NOMO-1 treated with dmso at 0.1 percent for 144 hours (cell line): ENCODE data around the gene HES7.
"Not testable (repeated sequence)": the region's sequence is repeated elsewhere in the genome, so short reads cannot be mapped to it uniquely, and the experiment has no call there.

Source experiments
- DNase-seq: peaks from one replicate; lab custom pipeline; 2025; ENCODE audit not compliant: unreplicated experiment; lab: John Stamatoyannopoulos, UW

Gene HES7

GRCh38 chr17:8123695-8124349 lies at the start of gene HES7:
Gene HES7, minus strand, starts transcription at chr17:8124106. Its CDS starts 22 bp downstream, at chr17:8124084.
- no peak for DNase-seq

- peak; percentile 86 for DNase-seq
Measured at GRCh38 chr17:8173056-8173870, 49.4 kb upstream of the HES7 start.

DNA sequence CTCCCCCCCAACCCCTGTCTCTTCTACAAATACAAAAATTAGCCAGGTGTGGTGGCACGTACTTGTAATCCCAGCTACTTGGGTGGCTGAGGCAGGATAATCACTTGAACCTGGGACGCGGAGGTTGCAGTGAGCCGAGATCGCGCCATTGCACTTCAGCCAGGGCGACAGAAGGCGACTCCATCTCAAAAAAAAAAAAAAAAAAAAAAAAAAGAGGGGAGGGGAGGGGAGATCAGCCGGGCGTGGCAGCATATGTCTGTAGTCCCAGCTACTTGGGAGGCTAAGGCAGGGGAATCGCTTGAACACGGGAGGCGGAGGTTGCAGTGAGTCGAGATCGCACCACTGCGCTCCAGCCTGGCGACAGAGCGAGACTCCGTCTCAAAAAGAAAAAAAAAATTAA lies 46.3 kb upstream of the HES7 start:
- DNase-seq = not testable (repeated sequence)

DNA sequence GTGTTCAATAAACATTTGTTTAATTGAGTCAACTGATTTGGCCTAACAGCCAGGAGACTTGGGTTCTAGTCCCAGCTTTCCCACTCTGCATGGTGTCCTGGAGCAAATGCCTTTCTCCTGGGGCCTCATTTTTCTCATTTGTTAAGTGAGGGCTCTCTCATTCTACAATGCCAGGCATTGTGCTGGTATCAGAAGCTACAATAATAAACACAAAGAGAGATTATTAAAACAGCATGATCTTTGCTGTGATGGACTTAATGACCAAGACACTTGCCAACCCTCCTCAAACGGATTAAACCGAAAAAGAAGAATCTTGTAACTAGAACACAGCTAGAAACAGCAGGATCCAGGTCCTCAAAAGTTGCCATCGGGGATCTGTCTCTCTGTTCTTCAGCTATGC lies 43.6 kb upstream of the HES7 start:
- no peak for DNase-seq

- DNase-seq = no peak
Measured at GRCh38 chr17:8166731-8167130, 42.8 kb upstream of the HES7 start.

DNA sequence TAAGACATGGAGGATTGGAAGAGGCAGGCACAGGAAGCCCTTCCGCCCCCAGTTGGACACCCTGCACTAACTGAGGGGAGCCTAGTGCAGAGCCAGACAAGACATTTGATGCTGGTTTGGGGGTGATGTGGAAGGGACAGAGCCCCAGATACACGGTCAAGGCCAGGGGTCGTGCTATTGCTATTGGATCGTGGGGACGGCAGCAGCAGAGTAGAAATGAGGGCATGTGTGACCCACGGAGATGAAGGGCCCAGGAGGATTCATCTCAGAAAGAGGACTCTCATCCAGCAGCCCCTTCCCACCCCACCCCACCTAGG lies 40.9 kb upstream of the HES7 start:
- no peak for DNase-seq

DNA sequence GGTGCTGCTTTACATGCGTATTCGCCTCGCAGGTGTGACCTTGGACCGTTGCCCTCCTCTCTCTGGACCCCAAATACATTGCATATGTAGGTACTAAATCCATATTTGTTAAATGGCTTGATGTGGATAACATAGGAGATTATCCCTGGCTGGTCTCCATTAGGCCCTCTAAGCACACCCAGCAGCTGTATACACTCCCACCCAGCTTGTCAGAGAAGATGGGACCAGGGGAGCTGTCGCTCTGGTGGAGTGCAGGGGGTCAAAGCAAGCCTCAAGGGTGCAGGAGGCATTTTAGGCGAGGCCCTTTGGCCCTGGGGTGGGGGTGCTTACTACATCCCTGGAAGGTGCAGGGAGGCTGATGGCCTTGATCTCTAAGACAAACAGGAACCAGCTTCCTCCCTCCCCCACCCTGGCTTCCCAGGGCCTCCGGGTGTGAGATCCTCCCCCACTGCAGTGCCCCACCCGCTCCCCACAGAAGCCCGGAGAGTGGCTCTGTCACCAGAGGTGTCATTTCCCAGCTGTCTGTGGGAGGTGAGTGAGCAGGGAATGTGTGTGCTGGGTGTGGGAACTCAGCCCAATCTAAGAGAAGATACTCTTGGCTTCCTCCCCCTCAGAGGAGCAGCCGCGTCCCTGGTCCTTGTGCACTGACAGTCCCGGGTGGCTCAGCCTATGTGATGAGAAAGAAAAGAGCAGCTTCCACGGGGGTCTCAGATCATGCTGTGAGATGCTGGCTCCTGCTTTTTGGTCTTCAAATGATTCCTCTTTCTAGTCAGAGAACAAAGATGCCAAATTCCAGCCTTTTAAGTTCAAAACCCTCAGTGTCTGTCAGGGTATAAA lies 40.3 kb upstream of the HES7 start:
- peak; percentile 31 for DNase-seq

DNA sequence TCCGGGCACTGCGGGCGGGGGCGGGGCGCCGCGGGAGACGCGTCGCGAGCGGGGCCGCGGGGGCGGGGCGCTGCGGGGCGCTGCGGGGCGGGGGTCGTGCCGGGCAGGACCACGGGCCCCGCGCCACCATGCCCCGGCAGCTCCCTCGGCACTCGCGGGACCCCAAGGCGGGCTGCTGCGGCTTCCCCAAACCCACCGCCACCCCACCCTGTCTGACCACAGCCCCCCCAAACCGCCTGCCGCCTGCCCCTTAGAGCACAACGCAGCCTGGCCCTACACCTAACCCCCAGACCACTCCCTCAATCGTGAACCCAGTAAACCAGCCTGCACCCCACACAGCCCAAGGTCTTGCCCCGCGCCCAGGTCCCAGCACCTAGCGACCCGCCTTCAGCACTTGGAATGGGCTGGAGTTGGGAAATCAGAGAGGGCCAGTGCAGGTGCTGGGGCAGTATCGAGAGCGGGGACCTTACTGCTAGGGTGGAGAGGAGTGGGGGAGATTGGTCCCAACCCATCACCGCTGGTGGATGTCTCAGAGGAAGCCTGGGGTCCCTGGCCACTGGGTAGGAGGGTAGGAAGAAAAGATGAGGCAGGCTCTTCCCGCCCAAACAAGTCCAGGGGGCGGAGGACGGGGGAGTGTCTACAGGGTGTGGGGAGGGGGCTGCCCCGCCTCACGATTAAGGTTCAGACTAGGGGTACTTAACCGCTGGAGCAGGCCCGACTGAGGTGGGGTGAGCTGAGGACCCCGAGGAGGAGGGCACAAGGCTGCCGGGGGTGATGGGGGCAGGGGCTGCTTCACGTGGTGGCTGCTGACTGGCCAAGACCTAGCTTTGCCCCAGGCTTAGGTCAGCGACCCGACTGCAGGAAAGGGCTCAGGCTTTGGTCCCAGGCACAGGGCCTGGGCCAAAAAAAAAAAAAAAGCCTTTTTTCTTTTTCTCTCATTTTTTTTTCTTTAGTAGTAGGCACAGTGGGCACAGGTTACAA lies 39.4 kb upstream of the HES7 start:
- DNase-seq = no peak

DNA sequence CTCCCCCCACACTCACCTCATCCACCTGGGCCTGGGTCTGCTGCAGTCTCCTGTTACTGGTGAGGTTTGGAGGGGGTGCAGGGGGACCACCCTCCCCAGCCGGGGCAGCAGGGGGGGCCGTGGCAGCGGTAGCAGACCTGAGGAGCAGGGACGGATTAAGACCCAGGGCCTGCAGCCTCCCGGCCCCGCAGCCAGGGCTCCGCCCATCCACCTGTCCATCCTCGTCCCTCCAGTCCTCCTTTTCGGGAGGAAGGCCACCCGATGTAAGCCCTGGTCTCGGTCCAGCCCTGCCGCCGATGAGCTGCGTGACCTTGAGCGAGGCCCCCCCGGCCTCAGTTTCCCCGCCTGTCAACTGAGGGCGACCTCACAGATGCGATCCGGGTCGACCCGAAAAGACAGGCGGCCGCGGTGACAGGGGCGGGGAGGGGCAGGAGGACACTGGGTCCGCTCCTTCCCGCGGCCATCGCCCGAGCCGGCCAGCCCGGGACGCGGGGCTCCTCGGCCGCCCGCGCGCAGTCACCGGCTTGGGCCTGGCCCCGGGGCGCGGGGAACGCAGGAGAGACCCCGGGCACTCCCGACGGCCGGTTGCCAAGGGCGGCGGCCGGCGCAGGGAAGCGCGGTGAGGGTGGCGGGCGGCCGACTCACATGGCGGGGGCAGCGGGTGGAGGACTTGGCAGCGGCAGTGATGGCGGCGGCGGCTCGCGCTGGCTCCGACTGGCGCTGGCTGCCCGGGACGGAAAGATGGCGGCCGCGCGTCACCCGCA lies 38.5 kb upstream of the HES7 start, which contains the start of gene VAMP2:
TSS of gene VAMP2 (minus strand) at position 716 of the 764 bp plus-strand sequence. CDS start at position 647, 69 bp downstream.
- peak; percentile 22 for DNase-seq

DNA sequence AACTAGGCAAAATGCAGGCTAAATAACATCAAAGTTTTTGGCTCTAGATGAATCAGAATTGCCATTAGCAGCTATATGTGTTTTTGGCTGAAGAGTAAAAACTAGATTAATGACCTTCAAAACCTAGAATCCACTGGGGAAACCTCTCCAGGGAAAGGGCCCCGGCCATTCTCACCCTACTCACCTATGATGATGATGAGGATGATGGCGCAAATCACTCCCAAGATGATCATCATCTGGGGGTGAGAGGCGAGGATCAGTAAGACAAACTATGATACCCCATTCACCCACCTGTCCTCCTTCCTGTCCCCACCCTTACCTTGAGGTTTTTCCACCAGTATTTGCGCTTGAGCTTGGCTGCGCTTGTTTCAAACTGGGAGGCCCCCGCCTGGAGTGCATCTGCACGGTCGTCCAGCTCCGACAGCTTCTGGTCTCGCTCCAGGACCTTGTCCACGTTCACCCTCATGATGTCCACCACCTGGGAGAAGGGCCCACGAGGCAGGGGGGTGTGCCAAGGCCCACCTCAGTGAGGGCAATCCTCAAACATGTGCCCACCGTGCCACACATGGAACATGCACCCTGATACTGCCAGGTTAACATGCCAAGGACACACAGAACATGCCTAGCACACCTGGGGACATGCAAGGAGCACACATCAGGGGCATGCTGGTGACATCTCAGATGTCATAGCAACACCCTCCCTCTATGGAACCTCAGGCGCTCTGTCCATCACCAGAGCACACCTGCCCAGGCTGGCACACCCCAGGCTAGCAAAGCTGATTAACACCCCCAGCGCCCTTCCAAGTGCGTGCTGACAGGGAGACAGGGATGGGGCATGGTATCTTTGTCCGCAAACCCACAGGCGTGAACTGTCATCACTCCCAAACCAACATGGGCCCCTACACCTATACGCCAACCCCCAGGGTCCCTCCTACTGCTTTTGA lies 37.7 kb upstream of the HES7 start:
- DNase-seq = no peak

DNA sequence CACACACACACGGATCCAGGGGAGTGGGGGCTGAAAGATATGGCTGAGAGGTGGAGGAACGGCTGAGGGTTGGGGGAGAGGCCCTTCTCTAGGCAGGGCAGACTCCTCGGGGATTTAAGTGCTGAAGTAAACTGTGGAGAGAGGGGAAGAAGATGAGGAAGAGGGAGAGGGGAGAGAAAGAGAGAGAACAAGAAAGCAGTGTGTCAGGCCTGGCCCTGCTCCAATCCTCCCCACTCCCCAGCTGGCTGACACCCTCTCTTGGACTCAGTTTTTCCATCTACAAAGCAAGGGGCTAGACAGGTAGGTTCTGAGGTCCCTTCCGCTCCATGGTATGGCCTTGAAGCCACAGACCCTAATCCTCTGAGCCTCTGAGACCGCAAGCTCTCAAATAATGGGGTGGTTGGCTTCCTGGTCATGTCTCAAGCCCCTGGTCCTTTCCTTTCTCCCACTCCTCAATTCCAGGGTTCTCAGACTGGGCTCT lies 36.9 kb upstream of the HES7 start:
- DNase-seq = no peak

GRCh38 chr17:8160224-8160577 lies 36.3 kb upstream of the HES7 start:
- DNase-seq = no peak

DNA sequence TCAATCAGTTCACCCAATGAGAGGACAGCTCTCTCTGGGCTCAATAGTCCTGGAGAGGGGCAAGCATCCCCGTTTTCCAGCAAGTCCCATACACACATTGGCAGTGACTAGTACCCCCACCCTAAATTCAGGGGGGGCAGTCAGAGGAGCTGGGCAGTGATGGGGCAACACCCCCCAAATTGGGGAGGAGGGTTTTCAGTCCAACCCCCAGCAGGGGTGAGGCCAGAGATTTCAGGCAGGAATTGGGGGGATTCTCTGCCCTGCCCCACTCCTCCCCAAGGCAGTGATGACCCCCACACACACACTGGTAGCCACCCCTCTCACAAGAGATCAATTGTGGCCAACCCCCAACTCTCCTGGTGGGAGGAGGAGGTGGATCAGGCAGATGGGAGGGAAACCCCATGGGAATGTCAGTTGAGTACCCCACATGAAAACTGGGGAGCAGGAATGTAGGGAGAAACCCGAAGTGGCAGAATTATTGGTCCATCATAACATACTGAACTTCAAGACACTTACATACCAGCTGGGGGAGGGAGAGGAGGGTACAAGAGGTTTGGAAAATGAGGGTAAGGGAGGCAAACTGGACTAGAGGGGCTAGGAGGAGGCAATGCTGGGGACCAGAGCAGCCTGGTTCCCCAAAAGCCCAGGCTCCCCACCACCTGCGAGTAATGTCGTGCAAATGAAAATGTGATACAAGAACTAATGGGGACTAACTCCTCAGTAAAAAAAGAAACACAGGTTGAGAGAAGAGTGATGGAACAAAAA lies 35.7 kb upstream of the HES7 start:
- DNase-seq = no peak

- DNase-seq = no peak
Measured at GRCh38 chr17:8159032-8159400, 35.1 kb upstream of the HES7 start.

- peak; percentile 81 for DNase-seq
Measured at GRCh38 chr17:8158267-8159031, 34.5 kb upstream of the HES7 start.

GRCh38 chr17:8156246-8156992 lies 32.5 kb upstream of the HES7 start:
- peak; percentile 100 for DNase-seq

DNA sequence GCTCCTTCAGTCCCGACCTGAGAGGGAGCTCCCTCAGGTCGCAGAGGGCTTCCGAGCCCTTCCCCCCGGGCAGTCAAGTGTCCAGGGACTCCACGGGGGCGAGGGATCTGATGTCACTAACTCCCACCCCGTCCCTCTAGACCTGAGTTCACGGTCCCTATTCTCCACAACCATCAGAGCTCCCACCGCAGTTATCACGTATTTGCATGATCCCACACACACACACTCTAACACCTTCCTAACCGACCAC lies 32.0 kb upstream of the HES7 start:
- no peak for DNase-seq
